A549 (cell line): ENCODE measurements around the gene STAP2. TPM values are rescaled to one million over a fixed set of nuclear protein-coding genes. Genes with fewer than 3 reads are reported as not detected.

Experiments
- ATAC-seq, 2 experiments: fragments of 200-7000 bp in 1 of 2; fragments of >200 bp in 1 of 2; cut with Nextera tagmentation in 1 of 2; cut with Tn5 transposase in 1 of 2; 3 replicates each; pipeline versions ENCODE4 v1.8.0 to v1.9.1; 2018 to 2020; ENCODE audit warnings: mild to moderate bottlenecking in 1 of 2, moderate library complexity in 1 of 2
- CTCF ChIA-PET: fragments of 300-600 bp; sonication (Branson Sonifier 250); formaldehyde crosslinking; extraction: SDS; loops from one replicate; lab custom pipeline; 2021; ENCODE audit warnings: antibody characterized with exemption, inconsistent platforms; lab: Yijun Ruan, JAX
- POLR2A ChIA-PET: fragments of 350-600 bp; formaldehyde crosslinking; extraction: SDS; loops from one replicate; lab custom pipeline; 2021; ENCODE audit warnings: antibody characterized with exemption, inconsistent platforms; lab: Yijun Ruan, JAX
- DNase-seq, 2 experiments: peaks; one replicate each; pipeline versions ENCODE4 v3.0.0 to v3.0.0-alpha.2; 2011 to 2016; ENCODE audit warnings: low read depth in 1 of 2, low spot score in 1 of 2
- FAIRE-seq: peaks from 2 replicates; lab custom pipeline; 2011; peaks lifted over from hg19 to GRCh38; lab: Jason Lieb, UNC
- H3K27ac ChIP-seq, 2 experiments: fragments of >200 bp; sonication (Bioruptor Twin); formaldehyde crosslinking; 3 replicates each; pipeline ENCODE4 v1.5.1; 2016 to 2017
- H3K4me1 ChIP-seq: fragments of >200 bp; sonication (Bioruptor Twin); formaldehyde crosslinking; 3 replicates; pipeline ENCODE4 v1.6.1; 2016
- H3K4me2 ChIP-seq: fragments of >200 bp; sonication (Bioruptor Twin); formaldehyde crosslinking; 3 replicates; pipeline ENCODE4 v1.6.1; 2016
- H3K4me3 ChIP-seq: fragments of >200 bp; sonication (Bioruptor Twin); formaldehyde crosslinking; 3 replicates; pipeline ENCODE4 v1.5.1; 2016
- H3K9me3 ChIP-seq: fragments of >200 bp; sonication (Bioruptor Twin); formaldehyde crosslinking; 3 replicates; pipeline ENCODE4 v1.6.1; 2016
- ATOH8 ChIP-seq: fragments of 250-450 bp; sonication (Bioruptor Pico); IDR thresholded peaks from 2 replicates; pipeline ENCODE4 v1.5.0; 2020; ENCODE audit warnings: low read depth, mild to moderate bottlenecking, moderate library complexity
- BCL3 ChIP-seq: fragments of >200 bp; sonication (Bioruptor Twin); formaldehyde crosslinking; IDR thresholded peaks from 3 replicates; pipeline ENCODE4 v1.6.1; 2016
- CEBPB ChIP-seq, 2 experiments: fragments of >200 bp in 1 of 2; sonication (Bioruptor Twin) in 1 of 2; formaldehyde crosslinking in 1 of 2; IDR thresholded peaks; 2 replicates each; pipeline ENCODE4 v1.6.1; 2012 to 2016
- CHD2 ChIP-seq: fragments of 150-350 bp; IDR thresholded peaks from 2 replicates; pipeline ENCODE4 v1.6.1; 2014; ENCODE audit warnings: low read length; ENCODE audit not compliant: partially characterized antibody
- CTCF ChIP-seq: fragments of >200 bp; sonication (Bioruptor Twin); formaldehyde crosslinking; IDR thresholded peaks from 3 replicates; pipeline ENCODE4 v1.5.1; 2016
- EHF ChIP-seq: fragments of 250-450 bp; sonication (Bioruptor Pico); IDR thresholded peaks from 2 replicates; pipeline ENCODE4 v1.5.0; 2020; ENCODE audit warnings: mild to moderate bottlenecking
- GATA3 ChIP-seq: IDR thresholded peaks from 2 replicates; pipeline ENCODE4 v1.6.1; 2012; ENCODE audit warnings: borderline replicate concordance
- HES2 ChIP-seq: fragments of >200 bp; sonication (Bioruptor Twin); formaldehyde crosslinking; IDR thresholded peaks from 2 replicates; pipeline ENCODE4 v1.6.1; 2016
- HEYL ChIP-seq: fragments of 250-450 bp; sonication (Bioruptor Pico); IDR thresholded peaks from 2 replicates; pipeline ENCODE4 v1.8.0; 2021; ENCODE audit warnings: mild to moderate bottlenecking, moderate library complexity
- HOXB5 ChIP-seq: fragments of 250-450 bp; sonication (Bioruptor Pico); IDR thresholded peaks from 2 replicates; pipeline ENCODE4 v1.5.0; 2020; ENCODE audit warnings: mild to moderate bottlenecking, moderate library complexity
- JUN ChIP-seq, 2 experiments: fragments of >200 bp; sonication (Bioruptor Twin); formaldehyde crosslinking; IDR thresholded peaks; 2 replicates in 1 of 2; 3 replicates in 1 of 2; pipeline ENCODE4 v1.6.1; 2016 to 2017
- JUNB ChIP-seq: fragments of >200 bp; sonication (Bioruptor Twin); formaldehyde crosslinking; IDR thresholded peaks from 2 replicates; pipeline ENCODE4 v1.6.1; 2016
- MAFK ChIP-seq: fragments of 450-650 bp; IDR thresholded peaks from 2 replicates; pipeline ENCODE4 v1.6.1; 2014; ENCODE audit not compliant: partially characterized antibody
- MAX ChIP-seq: IDR thresholded peaks from 2 replicates; pipeline ENCODE4 v1.6.1; 2012
- MAZ ChIP-seq: fragments of 150-350 bp; IDR thresholded peaks from 2 replicates; pipeline ENCODE4 v1.6.1; 2014; ENCODE audit warnings: antibody characterized with exemption, low read depth, low read length, borderline replicate concordance
- MYC ChIP-seq: IDR thresholded peaks from 2 replicates; pipeline ENCODE4 v1.6.1; 2012; ENCODE audit warnings: mild to moderate bottlenecking, inconsistent platforms, low read length, improper control_type of control experiment, borderline replicate concordance
- POLR2A ChIP-seq: IDR thresholded peaks from 2 replicates; pipeline ENCODE4 v1.6.1; 2012; ENCODE audit warnings: mild to moderate bottlenecking, low read length
- RAD21 ChIP-seq, 2 experiments: fragments of >200 bp in 1 of 2; sonication (Bioruptor Twin) in 1 of 2; formaldehyde crosslinking in 1 of 2; IDR thresholded peaks in 1 of 2; conservative IDR thresholded peaks in 1 of 2; 2 replicates in 1 of 2; 3 replicates in 1 of 2; pipeline ENCODE4 v1.6.1; 2012 to 2018; ENCODE audit warnings: inconsistent platforms in 1 of 2
- RARB ChIP-seq: fragments of 250-450 bp; sonication (Bioruptor Pico); IDR thresholded peaks from 2 replicates; pipeline ENCODE4 v1.8.0; 2021; ENCODE audit warnings: mild to moderate bottlenecking, moderate library complexity
- REST ChIP-seq: fragments of 200-600 bp; sonication (generic); IDR thresholded peaks from 2 replicates; pipeline ENCODE4 v1.6.1; 2016; ENCODE audit warnings: antibody characterized with exemption, mild to moderate bottlenecking, moderate library complexity
- SMC3 ChIP-seq: fragments of >200 bp; sonication (Bioruptor Twin); formaldehyde crosslinking; IDR thresholded peaks from 3 replicates; pipeline ENCODE4 v1.6.1; 2018; ENCODE audit warnings: inconsistent platforms
- TFCP2L1 ChIP-seq: fragments of 250-450 bp; sonication (Bioruptor Pico); IDR thresholded peaks from 2 replicates; pipeline ENCODE4 v1.5.0; 2021; ENCODE audit warnings: mild to moderate bottlenecking
- USF2 ChIP-seq: fragments of 450-650 bp; IDR thresholded peaks from 2 replicates; pipeline ENCODE4 v1.6.1; 2014; ENCODE audit warnings: antibody characterized with exemption
- ZFP36 ChIP-seq: fragments of 450-650 bp; IDR thresholded peaks from 2 replicates; pipeline ENCODE4 v1.6.1; 2014; ENCODE audit warnings: borderline replicate concordance; ENCODE audit not compliant: partially characterized antibody
- ZNF302 ChIP-seq: fragments of 250-450 bp; sonication (Bioruptor Pico); IDR thresholded peaks from 2 replicates; pipeline ENCODE4 v1.9.0; 2021; ENCODE audit warnings: inconsistent platforms, mild to moderate bottlenecking, moderate library complexity
- ZSCAN20 ChIP-seq: fragments of 250-450 bp; sonication (Bioruptor Pico); IDR thresholded peaks from 2 replicates; pipeline ENCODE4 v1.8.0; 2022; ENCODE audit warnings: mild to moderate bottlenecking, moderate library complexity
- WGBS: methylation state at CpG from one replicate; pipeline ENCODE4 v1.1.6; 2017; ENCODE audit errors: missing lambda C conversion rate; 5-methylcytosine and 5-hydroxymethylcytosine counted together
- polyA plus RNA-seq, 4 experiments: library from polyadenylated mRNA; depleted of rRNA in 3 of 4; stranded (reverse); fragments of >200 nt; fragmentation: RNase III in 1 of 4; extraction: RNeasy Plus Mini Kit Qiagen cat#74134 plus additional on column Dnase treatment in 1 of 4; gene quantifications; 2 replicates in 3 of 4; 3 replicates in 1 of 4; pipeline ENCODE4 v1.2.3, GENCODE V29; 2011 to 2017

Gene STAP2
- polyA plus RNA-seq, 2 of the 4 experiments (the other 2 are of a cell fraction), result 0.19 TPM; not detected in 1

- WGBS, result 85% methylated on average over 10 of the region's 10 CpGs
- FAIRE-seq, result no peak
- H3K9me3 ChIP-seq, result no peaks in the 10 kb centered on the region
- no peak for DNase-seq
- H3K27ac ChIP-seq, result peak overlapping the region; percentile 99; a peak in 5 of 6 replicates
- POLR2A ChIA-PET, result no interaction called here
- H3K4me2 ChIP-seq, result peak overlapping the region; percentile 86
- TF ChIP-seq MYC (no peak), TFCP2L1 (CRISPR knock-in tag) (no peak), GATA3 (no peak), ZFP36 (no peak), MAFK (no peak), BCL3 (no peak), ATOH8 (CRISPR knock-in tag) (no peak), CTCF (no peak), RARB (CRISPR knock-in tag) (no peak), ZSCAN20 (no peak), SMC3 (no peak), JUNB (no peak), EHF (CRISPR knock-in tag) (no peak)
- TF ChIP-seq, all 56 proteins: peak for 0
- no peak for ATAC-seq
- CTCF ChIA-PET, result interaction anchor here (0.6 to 4.9 kb wide), 8 partner anchors 10 to 110 kb away, joined by 3 to 45 read pairs (median 8); partner anchors contain the start of genes CHAF1A and SH3GL1
- Histone ChIP-seq H3K4me3 (no peak overlapping the region), H3K4me1 (peaks cover 69% of the 10 kb centered on the region)
Measured at GRCh38 chr19:4376671-4376990, 38.0 kb upstream of the STAP2 start.

- no peak overlapping the region for H3K4me3 ChIP-seq
- no peaks in the 10 kb centered on the region for H3K9me3 ChIP-seq
- POLR2A ChIA-PET, result no interaction called here
- no peak for FAIRE-seq
- H3K27ac ChIP-seq, result peak overlapping the region; percentile 99
- 91% methylated on average over 14 of the region's 16 CpGs for WGBS
- peak overlapping the region; percentile 86 for H3K4me2 ChIP-seq
- no peak for ATAC-seq
- H3K4me1 ChIP-seq, result peaks cover 69% of the 10 kb centered on the region
- no peak for DNase-seq
- CTCF ChIA-PET, result interaction anchor here (0.6 to 4.9 kb wide), 12 partner anchors 10 to 110 kb away, joined by 3 to 45 read pairs (median 5); partner anchors contain the start of genes CHAF1A and SH3GL1
- TF ChIP-seq RAD21 (conservative IDR thresholded peaks at IDR 0.05 in 1 of 2, IDR thresholded peaks at IDR 0.05 in 1 of 2), result no peak
- TF ChIP-seq HOXB5 (CRISPR knock-in tag), result no peak
- no peak for TF ChIP-seq RARB (CRISPR knock-in tag)
- TF ChIP-seq CEBPB (IDR thresholded peaks at IDR 0.05), result no peak
- no peak for TF ChIP-seq GATA3
- TF ChIP-seq POLR2A, result no peak
- no peak for TF ChIP-seq MAX
- no peak for TF ChIP-seq ZNF302 (CRISPR knock-in tag)
- TF ChIP-seq CHD2, result no peak
- TF ChIP-seq CTCF, result no peak
- no peak for TF ChIP-seq SMC3
- TF ChIP-seq REST, result no peak
- no peak for TF ChIP-seq MAZ
- TF ChIP-seq USF2, result no peak
- no peak for TF ChIP-seq HEYL
- TF ChIP-seq HES2, result no peak
- no peak for TF ChIP-seq JUN (IDR thresholded peaks at IDR 0.05)
Measured at GRCh38 chr19:4376028-4376670, 37.5 kb upstream of the STAP2 start.
